T-cell (primary cell): ENCODE measurements around the gene DOCK1. TPM values are rescaled to one million over a fixed set of nuclear protein-coding genes. Genes with fewer than 3 reads are reported as not detected.
"Not testable (repeated sequence)": the region's sequence is repeated elsewhere in the genome, so short reads cannot be mapped to it uniquely, and the experiment has no call there.

Source experiments
- ATAC-seq, 4 experiments: fragments of 200-7000 bp in 3 of 4; fragments of 150-1000 bp in 1 of 4; cut with Tn5 transposase; replicated peaks in 1 of 4; 1 replicate in 3 of 4; 2 replicates in 1 of 4; pipeline ENCODE4 v1.10.0; 2021; ENCODE audit warnings: moderate library complexity in 3 of 4, mild to moderate bottlenecking in 2 of 4, moderate number of reproducible peaks in 1 of 4
- CTCF ChIA-PET, 2 donors: fragments of 300-600 bp; sonication (Branson Sonifier 250); formaldehyde crosslinking; loops; one replicate each; lab custom pipeline; 2022; ENCODE audit warnings: antibody characterized with exemption in 2 of 2; lab: Charles Lee
- POLR2A ChIA-PET, 2 donors: fragments of 300-600 bp; sonication (Branson Sonifier 250); formaldehyde crosslinking; loops; one replicate each; lab custom pipeline; 2022; ENCODE audit warnings: antibody characterized with exemption in 2 of 2; lab: Charles Lee
- DNase-seq, 35 experiments: peaks; one replicate each; pipeline versions ENCODE4 v3.0.0 to v3.0.0-alpha.2; 2013 to 2023
- H3K27ac ChIP-seq: one replicate; pipeline ENCODE4 v1.5.1; 2013; ENCODE audit warnings: low read length
- H3K27me3 ChIP-seq, 2 experiments: replicated peaks in 1 of 2; 1 replicate in 1 of 2; 2 replicates in 1 of 2; pipeline versions ENCODE4 v1.6.1 to v1.7.0; 2013; ENCODE audit warnings: low read length in 1 of 2, mixed read lengths in 1 of 2; ENCODE audit not compliant: control insufficient read depth in 2 of 2, insufficient read depth in 2 of 2; ENCODE audit errors: extremely low read depth in 1 of 2
- H3K36me3 ChIP-seq, 2 donors: 1 replicate in 1 of 2; 2 replicates in 1 of 2; pipeline versions ENCODE4 v1.6.1 to v1.7.0; 2013; ENCODE audit warnings: low read length in 1 of 2; ENCODE audit not compliant: control insufficient read depth in 2 of 2, insufficient read depth in 1 of 2; ENCODE audit errors: extremely low read depth in 1 of 2
- H3K4me1 ChIP-seq, 2 experiments: 1 replicate in 1 of 2; 2 replicates in 1 of 2; pipeline versions ENCODE4 v1.6.1 to v1.7.0; 2013; ENCODE audit warnings: low read length in 2 of 2, mixed read lengths in 1 of 2; ENCODE audit not compliant: insufficient read depth in 2 of 2, control insufficient read depth in 1 of 2; ENCODE audit errors: extremely low read depth in 1 of 2
- H3K4me3 ChIP-seq, 2 donors: 1 replicate in 1 of 2; 2 replicates in 1 of 2; pipeline versions ENCODE4 v1.5.1 to v1.7.0; 2013; ENCODE audit warnings: mild to moderate bottlenecking in 2 of 2, low read length in 1 of 2, moderate library complexity in 1 of 2; ENCODE audit not compliant: control insufficient read depth in 1 of 2; ENCODE audit errors: extremely low read depth in 1 of 2
- H3K9me3 ChIP-seq: 2 replicates; pipeline ENCODE4 v1.7.0; 2013
- H3K27ac Mint-ChIP-seq, 2 donors: one replicate each; pipeline ENCODE4 v1.8.0; 2020 to 2021; ENCODE audit warnings: mild to moderate bottlenecking in 2 of 2, mixed read lengths in 2 of 2
- H3K27me3 Mint-ChIP-seq, 2 donors: one replicate each; pipeline ENCODE4 v1.8.0; 2021 to 2022; ENCODE audit warnings: mixed read lengths in 2 of 2
- H3K36me3 Mint-ChIP-seq: one replicate; pipeline ENCODE4 v1.8.0; 2021; ENCODE audit warnings: mixed read lengths
- H3K4me1 Mint-ChIP-seq, 3 donors: one replicate each; pipeline ENCODE4 v1.8.0; 2020 to 2022; ENCODE audit warnings: mixed read lengths in 3 of 3, mild to moderate bottlenecking in 1 of 3
- H3K4me3 Mint-ChIP-seq, 3 donors: one replicate each; pipeline ENCODE4 v1.8.0; 2020 to 2022; ENCODE audit warnings: mild to moderate bottlenecking in 3 of 3, mixed read lengths in 3 of 3, moderate library complexity in 3 of 3
- H3K9me3 Mint-ChIP-seq, 3 donors: one replicate each; pipeline ENCODE4 v1.8.0; 2020 to 2022; ENCODE audit warnings: mixed read lengths in 3 of 3
- WGBS: methylation state at CpG from one replicate; pipeline ENCODE4 v1.1.5; 2013; ENCODE audit warnings: missing lambda C conversion rate; ENCODE audit not compliant: insufficient coverage; 5-methylcytosine and 5-hydroxymethylcytosine counted together
- total RNA-seq, 35 experiments: library from RNA in 6 of 35; stranded (reverse) in 6 of 35; fragments of 120-200 nt in 1 of 35; gene quantifications; one replicate each; pipeline versions ENCODE4 v1.2.1 to v1.2.4 and lab custom pipeline; 2013 to 2026

Gene DOCK1
- total RNA-seq, 5 donors from 2014 or later (not counting 1 experiment from before 2014, with no cell fraction given): 0.18 to 0.53 (median 0.37) TPM

- DNase-seq: no peak
- Histone ChIP-seq H3K4me3 (no peak overlapping the region), H3K27ac (no peak overlapping the region), H3K9me3 (no peaks in the 10 kb centered on the region), H3K4me1 (no peaks in the 10 kb centered on the region), H3K36me3 (no peaks in the 10 kb centered on the region), H3K27me3 (peaks cover 0 to 6% of the 10 kb centered on the region in 2 experiments)
- Mint-ChIP-seq H3K9me3 (peaks cover 0 to 11% (median 0%) of the 10 kb centered on the region in 3 donors), H3K27me3 (peaks cover 2 to 11% of the 10 kb centered on the region in 2 donors), H3K4me1 (no peaks in the 10 kb centered on the region), H3K4me3 (no peak overlapping the region), H3K27ac (no peak overlapping the region), H3K36me3 (no peaks in the 10 kb centered on the region)
- no peak for ATAC-seq
- ChIA-PET POLR2A (no interaction called here), CTCF (no interaction called here)
- 80% methylated on average over 1 of the region's 3 CpGs for WGBS
Measured at GRCh38 chr10:126876456-126876855, 28.8 kb upstream of the DOCK1 start.

- Mint-ChIP-seq H3K4me3 (no peak overlapping the region), H3K27ac (no peak overlapping the region), H3K27me3 (peaks cover 4 to 13% of the 10 kb centered on the region in 2 donors), H3K4me1 (no peaks in the 10 kb centered on the region), H3K36me3 (no peaks in the 10 kb centered on the region), H3K9me3 (peaks cover 0 to 11% (median 3%) of the 10 kb centered on the region in 3 donors)
- no peaks in the 10 kb centered on the region for H3K9me3 ChIP-seq
- H3K36me3 ChIP-seq: no peaks in the 10 kb centered on the region
- ATAC-seq (no peak), DNase-seq (no peak)
- H3K4me3 ChIP-seq: no peak overlapping the region
- ChIA-PET POLR2A (no interaction called here), CTCF (no interaction called here)
- no peak overlapping the region for H3K27ac ChIP-seq
- WGBS: 80% methylated on average over 1 of the region's 2 CpGs
- no peaks in the 10 kb centered on the region for H3K4me1 ChIP-seq
- H3K27me3 ChIP-seq: peaks cover 0 to 6% of the 10 kb centered on the region in 2 experiments
Measured at GRCh38 chr10:126877390-126877789, 27.8 kb upstream of the DOCK1 start.

- ChIA-PET CTCF (no interaction called here), POLR2A (no interaction called here)
- no peaks in the 10 kb centered on the region for H3K4me1 ChIP-seq
- 100% methylated on average over 4 of the region's 10 CpGs for WGBS
- H3K4me3 Mint-ChIP-seq: no peak overlapping the region
- H3K36me3 Mint-ChIP-seq: no peaks in the 10 kb centered on the region
- peaks cover 4 to 12% of the 10 kb centered on the region in 2 donors for H3K27me3 Mint-ChIP-seq
- DNase-seq (no peak), ATAC-seq (no peak)
- H3K4me3 ChIP-seq: no peak overlapping the region
- no peaks in the 10 kb centered on the region for H3K4me1 Mint-ChIP-seq
- no peaks in the 10 kb centered on the region for H3K9me3 ChIP-seq
- H3K9me3 Mint-ChIP-seq: peaks cover 0 to 11% (median 3%) of the 10 kb centered on the region in 3 donors
- no peak overlapping the region for H3K27ac ChIP-seq
- peaks cover 0 to 6% of the 10 kb centered on the region in 2 experiments for H3K27me3 ChIP-seq
- no peak overlapping the region for H3K27ac Mint-ChIP-seq
- no peaks in the 10 kb centered on the region for H3K36me3 ChIP-seq
Measured at GRCh38 chr10:126878594-126878993, 26.6 kb upstream of the DOCK1 start.

GRCh38 chr10:126880926-126881325, 24.3 kb upstream of the DOCK1 start:
- no peak for ATAC-seq
- no peaks in the 10 kb centered on the region for H3K4me1 ChIP-seq
- no peak for DNase-seq
- peaks cover 4 to 7% of the 10 kb centered on the region in 2 donors for H3K27me3 Mint-ChIP-seq
- no peak overlapping the region for H3K4me3 Mint-ChIP-seq
- no peak overlapping the region for H3K4me3 ChIP-seq
- H3K9me3 Mint-ChIP-seq: peaks cover 0 to 3% (median 3%) of the 10 kb centered on the region in 3 donors
- WGBS: no CpG with 5 or more reads among the region's 5 CpGs
- H3K27me3 ChIP-seq: peaks cover 0 to 6% of the 10 kb centered on the region in 2 experiments
- POLR2A ChIA-PET: no interaction called here
- H3K4me1 Mint-ChIP-seq: no peaks in the 10 kb centered on the region
- H3K27ac ChIP-seq: no peak overlapping the region
- CTCF ChIA-PET: no interaction called here
- H3K36me3 Mint-ChIP-seq: no peaks in the 10 kb centered on the region
- H3K9me3 ChIP-seq: no peaks in the 10 kb centered on the region
- H3K27ac Mint-ChIP-seq: no peak overlapping the region
- H3K36me3 ChIP-seq: no peaks in the 10 kb centered on the region

GRCh38 chr10:126882055-126882454, 23.2 kb upstream of the DOCK1 start:
- H3K4me3 ChIP-seq, H3K4me1 ChIP-seq, H3K27me3 Mint-ChIP-seq, H3K4me3 Mint-ChIP-seq, CTCF ChIA-PET, H3K9me3 ChIP-seq, H3K27ac ChIP-seq, H3K36me3 Mint-ChIP-seq, ATAC-seq, H3K27me3 ChIP-seq, H3K36me3 ChIP-seq, H3K4me1 Mint-ChIP-seq, POLR2A ChIA-PET, H3K9me3 Mint-ChIP-seq, H3K27ac Mint-ChIP-seq, DNase-seq: not testable (repeated sequence)
- 72% methylated on average over 5 of the region's 16 CpGs for WGBS

- H3K36me3 Mint-ChIP-seq, H3K27ac ChIP-seq, H3K9me3 ChIP-seq, H3K27ac Mint-ChIP-seq, H3K4me3 Mint-ChIP-seq, DNase-seq, H3K9me3 Mint-ChIP-seq, H3K27me3 Mint-ChIP-seq, POLR2A ChIA-PET, H3K27me3 ChIP-seq, H3K4me1 ChIP-seq, H3K4me1 Mint-ChIP-seq, H3K4me3 ChIP-seq, H3K36me3 ChIP-seq, CTCF ChIA-PET, ATAC-seq: not testable (repeated sequence)
- no CpG with 5 or more reads among the region's 1 CpG for WGBS
Measured at GRCh38 chr10:126888436-126888835, 16.8 kb upstream of the DOCK1 start.

GRCh38 chr10:126889421-126889820, 15.8 kb upstream of the DOCK1 start:
- POLR2A ChIA-PET: no interaction called here
- H3K27me3 ChIP-seq: no peaks in the 10 kb centered on the region
- no peak for DNase-seq
- no peaks in the 10 kb centered on the region for H3K4me1 ChIP-seq
- H3K4me3 ChIP-seq: no peak overlapping the region
- no peaks in the 10 kb centered on the region for H3K36me3 Mint-ChIP-seq
- no peaks in the 10 kb centered on the region for H3K9me3 ChIP-seq
- WGBS: 50% methylated on average over 1 of the region's 1 CpG
- CTCF ChIA-PET: no interaction called here
- H3K27ac ChIP-seq: no peak overlapping the region
- no peak overlapping the region for H3K27ac Mint-ChIP-seq
- no peaks in the 10 kb centered on the region for H3K27me3 Mint-ChIP-seq
- H3K9me3 Mint-ChIP-seq: peaks cover 0 to 6% (median 0%) of the 10 kb centered on the region in 3 donors
- no peak for ATAC-seq
- H3K4me1 Mint-ChIP-seq: no peaks in the 10 kb centered on the region
- H3K36me3 ChIP-seq: no peaks in the 10 kb centered on the region
- H3K4me3 Mint-ChIP-seq: no peak overlapping the region
